AG09319 (cell line): Measurements from ENCODE around the gene RUNX3.

Experiments used
- DNase-seq: peaks from one replicate; pipeline ENCODE4 v3.0.0-alpha.2; 2010; ENCODE audit warnings: low read depth; ENCODE audit errors: extremely low read depth
- CTCF ChIP-seq: IDR thresholded peaks from 2 replicates; pipeline ENCODE4 v1.5.1; 2011; ENCODE audit warnings: low read depth, mild to moderate bottlenecking, inconsistent platforms, low read length, moderate library complexity

The RUNX3 gene

GRCh38 chr1:24890887-24891286, 39.2 kb downstream of the RUNX3 start:
- no peak for TF ChIP-seq CTCF

GRCh38 chr1:24888971-24889676, 41.0 kb downstream of the RUNX3 start:
- no peak for DNase-seq
- no peak for TF ChIP-seq CTCF

More at GRCh38 chr1:24890887-24891286, 39.2 kb downstream of the RUNX3 start:
- no peak for DNase-seq

GRCh38 chr1:24888061-24888970, 41.8 kb downstream of the RUNX3 start:
- no peak for DNase-seq
- no peak for TF ChIP-seq CTCF

GRCh38 chr1:24886241-24886640, 43.8 kb downstream of the RUNX3 start:
- TF ChIP-seq CTCF = no peak
- DNase-seq = no peak

GRCh38 chr1:24884751-24885150, 45.3 kb downstream of the RUNX3 start:
- TF ChIP-seq CTCF = no peak
- no peak for DNase-seq

GRCh38 chr1:24881034-24881433, 49.0 kb downstream of the RUNX3 start:
- TF ChIP-seq CTCF = no peak
- no peak for DNase-seq
